HTR-8/SVneo (cell line): Measurements from ENCODE around the gene RAB30.
"Not testable (repeated sequence)": the region's sequence is repeated elsewhere in the genome, so short reads cannot be mapped to it uniquely, and the experiment has no call there.

ENCODE experiments used
- DNase-seq: peaks from one replicate; pipeline ENCODE4 v3.0.0; 2011; ENCODE audit warnings: low spot score, mixed read lengths; ENCODE audit not compliant: insufficient read length
- FAIRE-seq: peaks from 2 replicates; lab custom pipeline; 2011; peaks lifted over from hg19 to GRCh38; lab: Jason Lieb, UNC

RAB30 gene

DNA sequence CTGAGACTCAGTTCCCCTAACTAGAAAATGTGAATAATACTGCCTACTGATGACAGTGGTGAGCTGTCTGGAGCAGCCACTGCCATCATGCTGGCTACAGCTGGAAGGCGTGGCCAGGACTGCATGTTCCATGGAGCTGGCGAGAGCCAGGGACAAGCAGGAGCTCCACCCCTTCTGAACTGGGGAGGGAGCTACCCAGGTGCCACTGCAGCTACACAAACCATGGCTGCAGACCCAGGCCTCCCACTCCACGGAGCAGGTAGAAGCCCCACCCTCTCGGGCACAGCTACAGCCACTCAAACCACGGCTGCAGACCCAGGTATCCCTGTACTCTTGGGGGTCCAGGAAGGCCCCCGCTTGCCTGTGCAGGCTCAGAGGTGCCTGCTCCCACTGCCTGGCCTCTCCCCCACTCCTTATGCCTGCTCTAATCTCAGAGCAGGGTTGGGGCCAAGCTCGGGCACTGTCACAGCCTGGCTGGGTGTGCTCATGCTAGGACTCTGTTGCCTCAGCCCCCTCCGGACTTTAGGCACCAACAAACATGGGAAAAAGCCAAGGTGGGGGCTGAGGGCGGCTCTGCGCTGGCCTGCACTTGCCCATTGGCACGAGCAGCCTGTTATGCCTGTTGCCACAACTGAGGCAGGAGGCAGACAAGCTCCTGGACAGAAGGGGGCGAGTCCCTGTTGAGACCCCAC is 51.7 kb downstream of the RAB30 start:
- DNase-seq (no peak), FAIRE-seq (no peak)

DNA sequence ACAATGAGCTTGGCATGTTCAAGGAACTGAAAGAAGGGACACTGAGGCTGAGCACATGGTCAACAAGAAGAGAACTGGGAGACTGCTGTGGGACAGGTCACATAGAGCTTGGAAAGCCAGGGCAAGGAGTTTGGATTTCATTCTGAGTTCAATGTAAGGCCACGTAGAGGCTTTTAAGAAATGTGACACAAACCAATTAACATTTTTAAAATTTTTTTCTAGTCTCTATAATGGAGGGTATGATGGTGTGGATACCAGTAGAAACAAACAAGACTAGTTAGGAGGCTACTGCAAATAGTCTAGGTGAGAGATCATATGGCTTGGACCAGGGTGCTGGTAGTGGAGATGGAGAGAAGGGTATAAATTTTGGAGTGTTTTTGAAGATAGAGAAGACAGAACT is 56.7 kb downstream of the RAB30 start:
- DNase-seq (no peak), FAIRE-seq (no peak)

DNA sequence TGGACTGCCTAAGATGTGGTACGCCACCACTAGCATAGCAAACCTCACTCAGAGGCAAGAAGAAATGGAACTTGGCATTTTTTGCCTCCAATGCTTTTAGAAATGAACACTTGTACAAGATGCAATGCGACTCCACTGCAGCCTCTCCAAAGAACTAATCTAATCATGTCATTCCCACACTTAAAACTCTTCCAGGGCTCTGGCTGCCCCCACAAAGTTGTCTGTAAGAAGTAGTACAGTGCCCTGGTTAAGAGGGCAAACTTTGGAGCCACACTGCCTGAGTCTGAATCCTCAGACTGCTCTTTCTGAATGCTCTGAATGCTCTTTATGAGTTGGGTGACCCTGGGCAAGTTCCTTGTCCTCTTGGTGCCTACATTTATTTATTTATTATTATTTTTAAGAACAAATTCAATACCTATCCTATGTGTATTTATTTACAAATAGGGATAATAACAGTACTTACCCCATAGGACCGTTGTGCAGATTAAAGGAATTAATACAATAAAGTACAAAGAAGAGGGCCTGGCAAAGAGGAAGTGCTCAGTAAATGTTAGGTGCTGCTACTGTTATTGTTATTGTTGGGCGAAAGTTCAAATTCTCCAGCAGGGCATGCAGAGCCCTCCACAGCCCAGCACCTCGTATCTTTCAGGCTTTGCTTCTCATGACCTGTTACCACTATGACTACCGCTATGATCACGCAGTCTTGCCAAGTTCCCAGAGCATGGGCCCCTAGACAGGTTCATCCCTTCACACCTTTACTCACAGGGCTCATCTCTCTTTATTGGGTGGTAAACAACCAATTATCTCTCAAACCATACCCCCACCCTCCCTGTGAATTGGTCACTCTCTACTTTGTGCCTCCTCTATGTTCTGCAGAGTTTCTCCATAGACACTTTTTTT is 59.3 kb downstream of the RAB30 start:
- FAIRE-seq (no peak), DNase-seq (no peak)

DNA sequence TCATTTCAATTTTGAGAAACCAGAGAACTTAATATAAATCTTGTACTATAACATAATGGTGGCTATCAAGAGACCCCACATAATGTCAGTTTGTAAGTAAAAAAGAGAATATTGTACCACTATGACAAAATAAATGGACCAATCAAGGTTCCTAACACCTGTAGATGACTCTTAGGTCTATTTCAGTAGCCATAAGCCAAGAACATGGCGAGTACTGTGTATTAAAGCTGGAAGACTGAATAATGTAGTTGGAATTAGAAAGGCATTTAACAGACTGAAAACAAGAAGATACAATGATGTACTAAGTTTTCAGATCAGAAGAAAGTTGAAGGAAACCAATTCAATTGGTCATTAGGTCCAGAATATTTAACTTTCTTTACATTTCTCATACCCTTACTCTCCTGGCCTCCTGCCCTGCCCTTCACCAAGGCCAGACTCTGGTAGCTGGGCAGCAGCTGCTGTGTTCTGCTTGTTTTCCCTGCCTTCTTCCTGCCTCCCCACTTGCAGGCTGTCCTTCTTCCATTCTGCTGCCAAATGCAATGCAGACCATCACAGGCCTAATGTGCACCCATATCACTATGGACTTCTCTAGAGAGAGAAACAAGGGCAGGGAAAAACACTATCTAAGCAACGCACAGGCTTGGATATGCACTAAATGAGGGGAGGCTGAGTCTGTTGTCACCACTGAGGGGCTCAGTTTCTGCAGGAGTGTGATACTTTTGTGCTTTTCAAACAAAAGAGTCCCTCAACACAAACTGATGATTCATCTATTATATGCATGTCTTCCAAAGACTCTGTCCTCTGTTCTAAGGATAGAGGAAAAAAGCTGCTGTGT is 60.1 kb downstream of the RAB30 start:
- DNase-seq (no peak), FAIRE-seq (no peak)

DNA sequence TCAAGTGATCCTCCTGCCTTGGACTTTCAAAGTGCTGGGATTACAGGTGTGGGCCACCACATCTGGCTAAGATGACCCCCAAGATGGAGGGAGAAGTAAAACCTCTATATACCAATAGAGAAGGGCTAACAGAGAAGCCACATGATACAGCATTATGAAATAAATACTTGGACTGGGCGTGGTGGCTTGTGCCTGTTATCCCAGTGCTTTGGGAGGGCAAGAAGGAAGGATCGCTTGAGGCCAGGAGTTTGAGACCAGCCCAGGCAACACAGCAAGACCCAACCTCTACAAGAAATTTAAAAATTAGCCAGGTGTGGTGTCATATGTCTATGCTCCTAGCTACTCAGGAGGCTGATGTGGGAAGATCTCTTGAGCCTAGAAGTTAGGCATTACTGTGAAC is 61.7 kb downstream of the RAB30 start:
- FAIRE-seq (no peak), DNase-seq (no peak)

DNA sequence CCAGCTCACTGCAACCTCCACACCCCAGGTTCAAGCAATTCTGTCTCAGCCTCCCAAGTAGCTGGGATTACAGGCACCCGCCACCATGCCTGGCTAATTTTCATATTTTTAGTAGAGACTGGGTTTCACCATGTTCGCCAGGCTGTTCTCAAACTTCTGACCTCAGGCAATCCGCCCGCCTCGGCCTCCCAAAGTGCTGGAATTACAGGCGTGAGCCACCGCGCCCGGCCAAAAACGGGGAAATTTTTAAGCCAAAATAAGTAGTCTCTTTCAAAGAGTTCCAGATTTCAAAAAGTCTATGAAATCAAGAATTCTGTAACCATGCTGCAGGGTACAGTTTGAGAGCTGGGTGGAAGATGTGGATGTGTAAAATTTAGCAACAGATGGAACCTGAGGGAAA is 62.6 kb downstream of the RAB30 start:
- DNase-seq, FAIRE-seq: not testable (repeated sequence)

DNA sequence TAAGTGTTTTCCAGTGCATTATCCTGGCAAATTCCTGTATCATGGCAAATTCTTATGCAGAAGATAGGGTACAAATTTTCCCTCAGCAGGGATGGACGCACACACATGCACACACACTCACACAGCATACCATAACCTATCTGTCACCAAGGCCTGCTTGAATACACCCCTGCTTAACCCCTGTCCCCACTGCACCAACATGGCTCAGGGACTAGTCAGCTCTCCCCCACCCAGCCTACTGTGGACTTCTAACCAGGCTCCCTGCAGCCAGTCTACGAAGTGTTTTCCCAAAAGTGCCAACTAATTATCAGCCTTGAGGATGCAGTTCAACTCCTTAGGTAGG is 63.1 kb downstream of the RAB30 start:
- DNase-seq (no peak), FAIRE-seq (no peak)

DNA sequence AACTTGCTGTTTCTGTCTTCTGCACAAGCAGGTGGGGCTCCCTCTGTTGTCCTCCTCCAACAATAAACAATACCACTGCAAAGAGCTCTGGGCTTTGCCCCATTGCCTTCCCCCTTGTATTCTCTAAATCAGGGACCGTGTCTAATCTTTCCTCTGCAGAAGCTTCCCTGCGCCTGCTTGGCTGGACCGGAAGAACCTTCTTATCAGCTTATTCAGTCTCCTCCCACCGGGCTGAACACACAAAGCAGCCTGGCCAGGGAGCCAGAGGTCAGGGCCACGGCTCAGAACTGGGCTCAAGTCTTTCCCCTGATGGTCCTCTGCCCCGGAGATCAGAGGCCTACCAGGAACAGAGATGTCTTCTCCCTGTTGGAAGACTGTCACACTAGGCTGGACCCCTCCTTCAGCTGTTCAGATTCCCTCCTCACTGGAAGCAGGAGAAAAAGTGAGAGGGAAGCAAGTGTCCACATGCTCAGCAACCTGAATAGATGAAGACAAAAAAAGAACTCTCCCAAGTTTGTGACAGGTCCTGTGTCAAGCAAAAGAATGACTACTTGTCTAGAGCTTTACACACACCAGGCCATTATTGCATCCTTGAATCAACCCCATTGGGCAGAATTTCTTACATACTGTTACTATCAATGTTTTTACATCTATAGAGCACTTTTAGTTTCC is 63.7 kb downstream of the RAB30 start:
- FAIRE-seq: no peak
- no peak for DNase-seq

DNA sequence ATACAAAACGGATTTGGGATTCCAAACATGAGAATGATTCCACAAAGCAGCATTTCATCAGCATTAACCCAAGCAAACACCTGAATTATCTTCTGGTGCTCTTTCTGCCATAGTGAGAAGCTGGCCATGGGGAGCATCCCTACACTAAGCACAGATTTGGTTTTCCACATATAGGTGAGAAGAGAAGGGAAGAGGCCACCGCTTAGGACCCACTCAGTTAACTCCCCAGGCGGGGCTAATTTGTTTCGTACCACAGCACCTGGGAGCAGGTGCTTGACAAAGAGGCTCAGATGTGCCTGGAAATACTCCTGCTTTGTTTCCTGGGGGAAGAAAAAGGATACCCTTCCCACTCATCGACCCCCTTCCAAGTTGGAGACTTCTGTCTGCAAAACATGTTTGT is 64.2 kb downstream of the RAB30 start:
- DNase-seq (no peak), FAIRE-seq (no peak)

DNA sequence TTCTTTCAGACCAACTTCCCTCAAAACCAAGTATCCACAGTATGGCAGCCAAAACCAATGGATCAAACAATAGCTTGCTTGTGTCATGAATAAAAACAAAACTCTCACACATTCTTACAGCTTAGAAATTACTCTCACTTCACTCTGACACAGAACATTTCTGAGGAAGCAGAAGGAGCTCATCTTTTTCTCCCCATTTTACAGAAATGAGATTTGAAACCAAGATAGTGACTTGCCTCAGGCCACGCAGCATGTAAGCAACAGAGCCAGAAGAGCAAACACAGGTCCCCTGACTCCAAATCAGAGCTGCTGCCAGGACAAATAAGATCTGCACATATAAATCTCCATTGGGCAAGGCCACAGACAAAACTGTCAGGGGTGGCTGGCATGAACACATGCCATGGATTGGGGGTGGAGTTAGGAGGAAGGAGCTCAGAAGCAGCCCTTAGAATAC is 64.8 kb downstream of the RAB30 start:
- FAIRE-seq (no peak), DNase-seq (no peak)

DNA sequence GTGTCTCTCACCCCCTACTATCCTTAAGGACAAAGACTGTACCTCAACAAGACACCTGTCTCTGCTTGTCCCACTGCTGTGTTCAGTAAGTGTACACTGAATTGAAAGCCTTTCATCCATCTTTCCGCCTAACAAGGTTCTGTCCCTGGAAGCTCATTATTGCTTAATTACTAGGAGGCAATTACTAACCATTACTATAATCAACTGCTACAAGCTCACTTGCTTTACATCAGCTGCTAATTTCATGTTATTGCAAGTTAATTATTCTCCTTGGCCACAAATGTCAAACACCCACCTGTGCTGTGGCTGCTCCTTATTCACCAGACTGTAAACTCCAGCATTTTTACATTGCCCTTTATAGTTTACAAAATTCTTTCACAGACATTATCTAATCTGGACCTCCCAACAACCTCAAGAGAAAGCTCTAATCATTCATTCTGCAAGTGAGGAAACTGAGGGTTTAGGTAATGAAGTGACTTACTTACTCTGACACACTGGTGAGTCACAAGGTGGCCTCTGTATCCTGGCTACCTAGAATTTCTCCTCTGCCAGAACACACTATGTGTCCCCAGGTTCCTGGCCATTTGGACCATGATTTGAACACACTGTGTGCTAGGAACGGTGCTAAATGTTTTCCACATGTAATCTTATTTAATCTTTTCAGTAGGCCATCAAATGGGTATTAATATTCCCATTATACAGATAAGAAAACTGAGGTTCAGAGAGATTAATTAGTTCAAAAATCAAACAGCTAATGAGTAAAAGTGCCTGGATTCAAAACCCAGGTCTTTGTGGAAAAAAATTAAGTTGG is 66.7 kb downstream of the RAB30 start:
- FAIRE-seq (no peak), DNase-seq (no peak)

DNA sequence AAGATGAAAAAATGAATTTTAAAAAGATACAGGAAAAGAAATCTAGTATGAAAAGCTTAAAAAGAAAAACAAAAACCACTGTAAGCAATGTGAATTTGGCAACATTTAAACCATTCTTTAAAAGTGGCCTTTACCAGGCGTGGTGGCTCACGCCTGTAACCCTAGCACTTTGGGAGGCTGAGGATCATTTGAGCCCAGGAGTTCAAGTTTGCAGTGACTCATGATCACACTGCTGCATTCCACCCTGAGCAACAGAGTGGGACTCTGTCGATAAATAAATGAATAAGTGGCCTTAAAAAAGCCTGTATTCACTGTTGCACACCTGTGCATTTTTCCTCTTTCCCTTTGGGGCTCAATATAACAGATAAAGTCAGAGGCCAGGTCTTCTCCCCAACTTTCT is 69.2 kb downstream of the RAB30 start:
- FAIRE-seq (no peak), DNase-seq (no peak)

DNA sequence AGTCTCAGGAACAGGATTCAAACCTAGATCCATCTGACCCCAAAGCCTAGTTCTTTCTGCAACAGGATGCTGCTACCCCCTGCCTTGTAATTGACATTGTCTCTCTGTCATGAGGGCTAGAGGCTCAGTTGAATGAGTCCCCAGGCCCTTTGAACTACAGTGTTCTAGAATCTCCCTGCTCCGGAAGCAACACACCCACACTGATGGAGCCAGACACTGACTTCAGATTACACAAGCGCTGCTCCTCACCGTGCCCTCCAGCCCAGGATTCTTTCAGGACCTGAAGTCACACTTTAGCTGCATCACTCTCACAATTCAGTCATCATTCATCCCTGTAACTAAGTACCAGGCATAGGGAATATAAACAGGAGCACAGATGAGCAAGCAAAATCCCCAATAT is 69.6 kb downstream of the RAB30 start:
- DNase-seq (no peak), FAIRE-seq (no peak)

DNA sequence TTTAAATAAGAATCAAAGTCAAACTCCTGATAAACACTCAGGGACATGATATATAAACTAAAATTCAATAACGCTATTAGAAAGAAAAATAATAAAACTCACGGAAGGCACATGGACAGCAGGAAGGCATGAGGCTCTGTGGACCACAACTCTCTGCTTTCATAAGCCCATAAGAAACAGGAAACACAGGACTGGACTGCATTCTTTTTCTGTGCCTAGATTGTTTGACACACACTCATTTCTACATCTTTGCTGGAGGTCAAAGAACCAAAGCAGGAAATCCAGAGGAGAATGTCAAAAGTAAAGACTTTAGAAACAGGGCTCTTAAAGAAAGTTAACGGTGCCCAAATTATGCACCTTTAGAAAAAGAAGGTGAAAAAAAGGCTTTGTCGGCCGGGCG is 71.3 kb downstream of the RAB30 start:
- no peak for FAIRE-seq

DNA sequence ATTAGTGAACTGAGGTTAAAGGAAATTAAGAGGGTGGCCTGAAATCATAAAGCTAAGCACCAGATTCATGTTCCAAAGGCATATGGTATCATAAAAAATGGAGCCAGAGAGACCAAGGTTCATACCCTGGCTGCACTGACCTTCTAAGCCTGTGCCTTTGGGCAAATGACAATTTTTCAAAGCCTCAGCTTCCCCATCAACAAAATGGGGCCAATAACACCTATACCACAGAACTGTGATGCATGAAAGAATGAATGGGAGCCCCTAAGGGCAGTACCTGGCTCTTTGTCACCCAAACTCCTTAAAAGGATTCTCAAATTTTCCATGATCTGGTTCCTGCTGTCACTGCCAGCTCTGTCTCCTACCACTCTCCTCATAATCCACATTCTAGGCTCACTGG is 72.5 kb downstream of the RAB30 start:
- FAIRE-seq (no peak), DNase-seq (no peak)

More for the DNA sequence above, 71.3 kb downstream of the RAB30 start:
- no peak for DNase-seq

DNA sequence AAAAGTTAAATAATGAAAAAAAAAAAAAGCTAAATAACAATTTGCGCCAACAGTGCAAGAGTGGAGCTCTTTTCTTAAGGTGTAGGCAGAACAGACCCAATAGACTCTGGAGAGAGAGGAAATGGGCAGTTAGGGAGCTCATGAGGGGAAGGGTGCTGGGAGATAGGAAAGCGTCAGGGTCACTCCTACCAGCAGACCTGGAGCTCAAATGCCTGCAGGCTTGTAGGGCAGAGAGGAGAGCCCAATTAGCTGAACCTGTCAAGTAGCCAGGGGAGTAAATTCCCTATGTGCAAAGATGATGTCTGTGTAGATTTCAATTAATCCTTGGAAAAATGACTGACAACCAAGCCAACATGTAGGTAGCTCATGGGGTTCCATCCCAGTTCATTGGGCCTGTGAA is 73.0 kb downstream of the RAB30 start:
- DNase-seq: no peak
- FAIRE-seq: no peak

DNA sequence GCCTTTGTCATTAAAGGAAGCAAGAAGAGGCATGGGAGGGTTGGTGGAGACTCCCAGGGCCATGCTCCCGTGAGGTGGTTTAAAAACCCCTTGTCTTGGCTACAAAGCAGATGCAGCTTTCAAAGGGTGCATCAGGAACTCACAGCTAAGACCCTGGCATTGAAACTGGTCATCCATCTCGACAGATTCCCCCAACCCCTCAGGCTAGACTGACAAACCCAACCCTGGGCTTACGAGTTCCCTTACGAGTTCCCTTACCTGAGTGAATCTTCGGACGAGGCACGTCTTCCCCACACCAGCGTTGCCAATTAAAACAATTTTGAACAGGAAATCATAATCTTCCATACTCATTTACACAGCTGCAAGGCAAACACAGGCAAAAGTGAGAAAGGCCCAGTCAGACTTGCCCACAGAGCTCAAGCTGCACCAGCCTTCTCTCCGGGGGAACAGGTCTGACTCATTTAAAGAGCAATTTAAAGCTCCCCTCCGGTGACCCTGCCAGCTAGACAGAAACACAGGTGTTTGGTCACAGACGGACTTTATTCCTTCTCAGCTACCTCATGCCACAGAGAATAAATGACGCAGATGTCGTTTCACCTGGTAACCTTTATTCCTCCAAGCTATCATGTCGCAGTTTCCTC is 74.6 kb downstream of the RAB30 start:
- DNase-seq (no peak), FAIRE-seq (no peak)

DNA sequence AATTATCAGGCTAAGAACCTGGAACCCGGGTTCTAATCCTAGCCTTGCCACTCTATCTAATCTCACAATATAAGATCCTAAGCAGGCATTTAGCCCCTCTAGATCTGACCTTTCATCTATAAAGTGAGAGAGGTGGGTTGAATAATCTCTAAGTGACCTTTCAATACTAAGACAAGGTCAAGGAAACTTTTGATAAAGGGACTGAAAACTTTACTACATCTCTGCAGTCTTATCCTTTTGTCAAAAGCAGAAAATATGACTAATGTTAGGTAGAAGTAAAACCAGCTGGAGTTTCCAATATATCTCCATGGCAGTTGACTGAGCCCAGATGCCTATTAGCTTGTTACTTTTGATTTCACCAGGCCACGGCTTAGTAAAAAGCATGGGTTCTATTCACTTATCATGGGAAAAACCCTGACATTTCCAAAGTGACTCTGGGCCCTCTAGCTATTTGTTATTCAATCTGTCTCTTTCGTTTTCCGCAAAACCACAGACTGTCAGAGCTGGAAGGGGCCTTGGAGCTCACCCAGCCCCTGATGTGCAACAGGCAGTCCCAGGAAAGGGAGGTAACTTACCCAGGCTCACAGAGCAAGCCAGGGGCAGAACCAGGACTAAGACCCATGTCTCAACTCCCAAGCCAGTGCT is 75.8 kb downstream of the RAB30 start:
- DNase-seq (no peak), FAIRE-seq (no peak)

DNA sequence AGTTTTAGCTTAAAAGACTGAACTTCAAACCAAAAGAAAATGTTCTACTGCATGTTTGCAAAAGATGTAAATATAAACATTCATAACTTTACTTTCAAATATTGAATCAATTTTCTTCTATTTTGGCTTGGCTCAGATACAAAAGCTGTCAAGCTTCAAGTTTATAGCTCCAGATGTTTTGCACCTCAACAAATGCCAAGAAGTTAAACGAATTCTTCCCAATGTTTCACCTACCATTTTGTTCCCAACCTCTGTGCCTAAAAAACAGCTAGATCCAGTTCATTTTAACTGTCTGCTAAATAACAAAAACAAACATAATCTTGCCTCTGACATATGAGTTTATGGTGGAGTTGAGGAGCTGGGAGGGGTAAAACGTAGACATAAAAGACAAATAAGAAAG is 76.5 kb downstream of the RAB30 start:
- FAIRE-seq: no peak
- no peak for DNase-seq
